Measurements from ENCODE around the gene RHNO1.

RHNO1 gene

DNA sequence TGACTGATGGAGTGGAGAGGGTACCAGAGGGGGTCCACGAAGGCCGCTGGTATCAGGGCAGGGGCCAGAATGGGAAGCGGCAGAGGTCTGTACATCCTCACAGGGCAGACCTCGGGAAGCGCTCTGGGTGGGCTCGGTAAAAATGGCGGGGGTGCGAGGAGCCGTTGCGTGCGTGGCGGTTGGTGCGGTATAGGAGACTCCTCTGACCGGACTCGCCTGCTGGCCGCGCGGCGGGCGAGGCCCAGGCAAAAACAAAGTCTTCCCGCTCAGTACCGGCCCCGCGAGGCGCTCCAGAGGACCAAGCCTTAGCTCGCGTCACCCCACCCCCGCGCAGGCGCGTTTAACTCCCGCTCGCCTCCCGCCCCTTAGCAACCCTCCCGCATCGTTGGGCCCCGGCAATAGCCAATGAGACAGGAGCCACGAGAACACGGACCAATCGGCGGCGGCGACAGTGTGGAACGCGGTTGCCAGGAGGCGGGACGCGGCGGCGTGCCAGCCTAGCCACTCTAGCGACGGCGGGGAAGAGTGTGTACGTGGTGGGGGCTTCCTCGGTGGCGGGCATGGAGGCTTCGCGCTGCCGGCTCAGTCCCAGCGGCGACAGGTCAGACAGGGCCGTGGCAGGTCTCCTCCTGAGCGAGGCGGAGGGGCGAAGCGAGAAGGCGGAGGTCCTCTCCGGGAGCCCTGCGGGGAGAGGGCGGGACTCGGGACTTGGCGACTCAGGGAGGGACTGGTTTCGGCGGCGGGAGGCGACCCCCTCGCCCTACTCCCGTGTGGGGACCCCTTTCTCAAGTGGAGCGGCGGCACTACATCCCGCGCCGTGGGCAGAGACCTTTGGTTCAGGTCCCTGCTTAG is 13.6 kb downstream of the RHNO1 start, which contains the start of gene TULP3:
TULP3 (plus strand) TSS at position 504 of the 852 bp plus-strand sequence; CDS start at position 561, 57 bp downstream.
- H3K9me3 ChIP-seq (ENCODE audit: control insufficient read depth, low read depth, low read length) = no peaks in the 10 kb centered on the region
- no peaks in the 10 kb centered on the region for H3K4me1 ChIP-seq (ENCODE audit: control insufficient read depth, low read depth, low read length)
- peak within 1 kb of the TSS; percentile 89 for H3K4me3 ChIP-seq (ENCODE audit: low read length)
- peak within 1 kb of the TSS; percentile 78 for H3K9ac ChIP-seq (ENCODE audit: low read length)
- H3K27me3 ChIP-seq (ENCODE audit: control insufficient read depth, insufficient read depth, low read length) = no peaks in the 10 kb centered on the region
- H3K27ac ChIP-seq (ENCODE audit: low read length) = peak within 1 kb of the TSS; percentile 55
- H3K36me3 ChIP-seq (ENCODE audit: control insufficient read depth, low read depth, low read length) = peaks cover 20% of the 10 kb centered on the region

GRCh38 chr12:2891240-2892053 is 14.4 kb downstream of the RHNO1 start:
- Histone ChIP-seq H3K9me3 (ENCODE audit: control insufficient read depth, low read depth, low read length) (no peaks in the 10 kb centered on the region), H3K27me3 (ENCODE audit: control insufficient read depth, insufficient read depth, low read length) (no peaks in the 10 kb centered on the region), H3K27ac (ENCODE audit: low read length) (no peak overlapping the region), H3K36me3 (ENCODE audit: control insufficient read depth, low read depth, low read length) (peaks cover 15% of the 10 kb centered on the region), H3K9ac (ENCODE audit: low read length) (peak overlapping the region; percentile 48), H3K4me3 (ENCODE audit: low read length) (peak overlapping the region; percentile 89), H3K4me1 (ENCODE audit: control insufficient read depth, low read depth, low read length) (no peaks in the 10 kb centered on the region)

DNA sequence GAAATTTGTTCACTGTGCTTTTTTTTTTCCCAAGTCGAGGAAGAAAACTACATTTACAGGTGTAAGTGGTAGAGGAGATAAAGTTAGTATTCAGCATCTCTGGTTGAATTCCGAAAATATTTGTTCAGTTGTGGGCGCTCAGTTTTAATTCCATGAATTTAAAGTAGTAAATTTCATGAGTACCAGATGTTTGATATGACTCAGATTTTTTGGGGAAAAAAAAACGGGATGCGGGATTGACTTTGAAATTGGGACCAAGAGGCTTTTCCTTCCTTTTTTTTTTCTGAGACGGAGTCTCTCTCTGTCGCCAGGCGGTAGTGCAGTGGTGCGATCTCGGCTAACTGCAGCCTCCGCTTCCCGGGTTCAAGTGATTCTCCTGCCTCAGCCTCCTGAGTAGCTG is 15.2 kb downstream of the RHNO1 start:
- Histone ChIP-seq H3K27me3 (ENCODE audit: control insufficient read depth, insufficient read depth, low read length) (no peaks in the 10 kb centered on the region), H3K27ac (ENCODE audit: low read length) (no peak overlapping the region)

GRCh38 chr12:2893007-2893406 is 16.0 kb downstream of the RHNO1 start:
- Histone ChIP-seq H3K9me3 (ENCODE audit: control insufficient read depth, low read depth, low read length) (no peaks in the 10 kb centered on the region), H3K4me3 (ENCODE audit: low read length) (no peak overlapping the region), H3K9ac (ENCODE audit: low read length) (no peak overlapping the region), H3K4me1 (ENCODE audit: control insufficient read depth, low read depth, low read length) (no peaks in the 10 kb centered on the region), H3K27me3 (ENCODE audit: control insufficient read depth, insufficient read depth, low read length) (no peaks in the 10 kb centered on the region), H3K27ac (ENCODE audit: low read length) (no peak overlapping the region), H3K36me3 (ENCODE audit: control insufficient read depth, low read depth, low read length) (peaks cover 11% of the 10 kb centered on the region)

More for the DNA sequence above, 15.2 kb downstream of the RHNO1 start:
- Histone ChIP-seq H3K9ac (ENCODE audit: low read length) (no peak overlapping the region), H3K36me3 (ENCODE audit: control insufficient read depth, low read depth, low read length) (peaks cover 11% of the 10 kb centered on the region), H3K4me3 (ENCODE audit: low read length) (peak overlapping the region; percentile 89), H3K4me1 (ENCODE audit: control insufficient read depth, low read depth, low read length) (no peaks in the 10 kb centered on the region), H3K9me3 (ENCODE audit: control insufficient read depth, low read depth, low read length) (no peaks in the 10 kb centered on the region)

DNA sequence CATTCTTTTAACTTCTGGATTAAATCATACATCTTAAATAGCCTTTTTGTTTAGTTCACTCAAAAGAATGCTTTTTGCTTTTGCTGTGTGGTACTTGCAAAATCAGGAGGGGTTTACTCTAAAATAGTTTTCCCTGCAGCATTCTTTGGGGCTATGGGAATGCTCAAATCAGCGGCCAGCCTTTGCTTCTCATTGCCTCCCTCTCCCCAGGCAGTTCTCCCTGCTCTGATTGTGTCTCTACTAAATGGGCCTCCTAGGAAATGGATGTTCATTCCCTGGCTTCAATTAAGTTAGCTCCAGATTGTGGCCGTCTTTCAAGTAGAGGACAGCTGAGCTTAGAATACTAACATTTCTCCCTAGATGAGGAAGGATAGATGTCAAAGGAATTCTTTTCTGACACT is 18.0 kb downstream of the RHNO1 start:
- H3K4me1 ChIP-seq (ENCODE audit: control insufficient read depth, low read depth, low read length) = no peaks in the 10 kb centered on the region
- H3K27ac ChIP-seq (ENCODE audit: low read length) = no peak overlapping the region
- H3K9me3 ChIP-seq (ENCODE audit: control insufficient read depth, low read depth, low read length) = no peaks in the 10 kb centered on the region
- H3K36me3 ChIP-seq (ENCODE audit: control insufficient read depth, low read depth, low read length) = no peaks in the 10 kb centered on the region
- no peak overlapping the region for H3K9ac ChIP-seq (ENCODE audit: low read length)
- no peaks in the 10 kb centered on the region for H3K27me3 ChIP-seq (ENCODE audit: control insufficient read depth, insufficient read depth, low read length)
- H3K4me3 ChIP-seq (ENCODE audit: low read length) = no peak overlapping the region

DNA sequence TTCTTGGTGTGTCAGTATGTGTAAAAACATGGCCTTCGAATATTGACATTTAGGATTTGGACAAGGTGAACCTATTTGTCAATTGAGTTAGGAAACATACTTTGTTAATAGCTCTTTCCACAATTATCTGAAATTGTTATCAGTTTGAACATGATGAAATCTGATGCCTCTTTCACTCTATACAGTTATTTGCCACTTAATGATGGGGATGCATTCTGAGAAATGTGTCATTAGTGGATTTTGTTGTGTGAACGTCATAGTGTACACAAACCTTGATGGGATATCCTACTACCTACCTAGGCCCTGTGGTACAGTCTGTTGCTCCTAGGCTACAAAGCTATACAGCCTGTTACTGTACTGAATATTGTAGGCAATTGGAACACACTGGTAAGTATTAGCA is 18.5 kb downstream of the RHNO1 start:
- Histone ChIP-seq H3K9ac (ENCODE audit: low read length) (no peak overlapping the region), H3K9me3 (ENCODE audit: control insufficient read depth, low read depth, low read length) (no peaks in the 10 kb centered on the region), H3K27me3 (ENCODE audit: control insufficient read depth, insufficient read depth, low read length) (no peaks in the 10 kb centered on the region), H3K4me1 (ENCODE audit: control insufficient read depth, low read depth, low read length) (no peaks in the 10 kb centered on the region), H3K36me3 (ENCODE audit: control insufficient read depth, low read depth, low read length) (no peaks in the 10 kb centered on the region), H3K27ac (ENCODE audit: low read length) (no peak overlapping the region), H3K4me3 (ENCODE audit: low read length) (no peak overlapping the region)

GRCh38 chr12:2897418-2897817 is 20.4 kb downstream of the RHNO1 start:
- H3K27me3 ChIP-seq (ENCODE audit: control insufficient read depth, insufficient read depth, low read length) = no peaks in the 10 kb centered on the region
- H3K4me3 ChIP-seq (ENCODE audit: low read length) = no peak overlapping the region
- no peaks in the 10 kb centered on the region for H3K9me3 ChIP-seq (ENCODE audit: control insufficient read depth, low read depth, low read length)
- no peaks in the 10 kb centered on the region for H3K36me3 ChIP-seq (ENCODE audit: control insufficient read depth, low read depth, low read length)
- H3K9ac ChIP-seq (ENCODE audit: low read length) = no peak overlapping the region
- H3K27ac ChIP-seq (ENCODE audit: low read length) = no peak overlapping the region
- no peaks in the 10 kb centered on the region for H3K4me1 ChIP-seq (ENCODE audit: control insufficient read depth, low read depth, low read length)

DNA sequence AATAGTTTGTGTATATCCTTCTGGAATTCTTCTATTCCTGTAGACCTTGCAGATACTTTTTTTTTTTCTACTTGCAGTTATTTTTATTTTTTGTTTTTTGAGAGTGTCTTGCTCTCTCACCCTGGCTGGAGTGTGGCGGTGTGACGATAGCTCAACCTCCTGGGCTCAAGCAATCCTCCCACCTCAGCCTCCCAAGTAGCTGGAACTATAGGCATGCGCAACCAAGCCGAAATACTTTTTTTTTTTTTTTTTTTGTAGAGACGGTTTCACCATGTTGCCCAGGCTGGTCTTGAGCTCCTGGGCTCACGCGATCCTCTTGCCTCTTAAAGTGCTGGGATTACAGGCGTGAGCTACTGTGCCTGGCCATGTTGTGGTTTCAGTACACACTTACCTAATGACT is 23.6 kb downstream of the RHNO1 start:
- Histone ChIP-seq H3K9ac (ENCODE audit: low read length) (no peak overlapping the region), H3K4me1 (ENCODE audit: control insufficient read depth, low read depth, low read length) (no peaks in the 10 kb centered on the region), H3K27ac (ENCODE audit: low read length) (no peak overlapping the region), H3K9me3 (ENCODE audit: control insufficient read depth, low read depth, low read length) (no peaks in the 10 kb centered on the region), H3K36me3 (ENCODE audit: control insufficient read depth, low read depth, low read length) (no peaks in the 10 kb centered on the region), H3K4me3 (ENCODE audit: low read length) (no peak overlapping the region), H3K27me3 (ENCODE audit: control insufficient read depth, insufficient read depth, low read length) (no peaks in the 10 kb centered on the region)

- no peaks in the 10 kb centered on the region for H3K4me1 ChIP-seq (ENCODE audit: control insufficient read depth, low read depth, low read length)
- H3K27me3 ChIP-seq (ENCODE audit: control insufficient read depth, insufficient read depth, low read length) = no peaks in the 10 kb centered on the region
- H3K9ac ChIP-seq (ENCODE audit: low read length) = no peak overlapping the region
- no peaks in the 10 kb centered on the region for H3K36me3 ChIP-seq (ENCODE audit: control insufficient read depth, low read depth, low read length)
- no peak overlapping the region for H3K27ac ChIP-seq (ENCODE audit: low read length)
- H3K9me3 ChIP-seq (ENCODE audit: control insufficient read depth, low read depth, low read length) = no peaks in the 10 kb centered on the region
- no peak overlapping the region for H3K4me3 ChIP-seq (ENCODE audit: low read length)
Measured at GRCh38 chr12:2902272-2902880, 25.4 kb downstream of the RHNO1 start.

DNA sequence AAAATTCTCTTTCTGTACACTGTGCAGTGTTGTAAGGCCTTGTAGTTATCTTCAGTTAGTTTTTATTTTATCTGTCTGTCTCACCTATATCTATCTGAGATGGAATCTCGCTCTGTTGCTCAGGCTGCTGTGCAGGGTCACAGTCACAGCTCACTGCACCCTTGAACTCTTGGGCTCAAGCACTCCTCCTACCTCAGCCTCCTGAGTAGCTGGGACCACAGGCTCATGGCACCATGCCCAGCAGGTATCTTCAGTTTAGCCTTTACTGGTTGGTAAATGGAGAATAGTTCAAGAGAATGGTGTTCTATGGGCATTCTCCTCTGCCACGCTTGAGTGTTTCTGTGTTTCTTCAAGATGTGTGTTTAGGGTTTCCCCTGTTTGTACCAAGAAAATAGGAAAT is 27.2 kb downstream of the RHNO1 start:
- H3K4me3 ChIP-seq (ENCODE audit: low read length) = no peak overlapping the region
- H3K9ac ChIP-seq (ENCODE audit: low read length) = no peak overlapping the region
- H3K36me3 ChIP-seq (ENCODE audit: control insufficient read depth, low read depth, low read length) = no peaks in the 10 kb centered on the region
- H3K9me3 ChIP-seq (ENCODE audit: control insufficient read depth, low read depth, low read length) = no peaks in the 10 kb centered on the region
- H3K4me1 ChIP-seq (ENCODE audit: control insufficient read depth, low read depth, low read length) = peaks cover 1% of the 10 kb centered on the region
- no peaks in the 10 kb centered on the region for H3K27me3 ChIP-seq (ENCODE audit: control insufficient read depth, insufficient read depth, low read length)
- no peak overlapping the region for H3K27ac ChIP-seq (ENCODE audit: low read length)

DNA sequence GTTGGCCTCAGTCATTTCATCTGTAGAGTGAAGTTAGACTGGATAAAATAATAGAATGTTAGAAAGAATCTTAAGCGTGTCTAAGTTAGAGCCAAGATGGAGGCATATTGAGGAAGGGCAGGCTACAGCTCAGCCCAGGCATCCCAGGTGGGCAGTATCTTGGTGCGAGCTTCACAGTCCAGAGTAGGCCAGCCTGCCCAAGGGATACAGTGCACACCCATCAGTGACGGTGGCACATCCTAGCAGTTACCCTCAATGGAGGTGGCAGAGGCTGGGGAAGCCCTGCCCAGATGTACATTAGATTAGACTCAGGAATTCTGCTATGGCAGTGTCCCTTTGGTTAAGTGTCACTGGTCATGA is 35.2 kb downstream of the RHNO1 start:
- Histone ChIP-seq H3K9me3 (ENCODE audit: control insufficient read depth, low read depth, low read length) (no peaks in the 10 kb centered on the region), H3K4me1 (ENCODE audit: control insufficient read depth, low read depth, low read length) (peaks cover 12% of the 10 kb centered on the region), H3K4me3 (ENCODE audit: low read length) (no peak overlapping the region), H3K9ac (ENCODE audit: low read length) (no peak overlapping the region), H3K36me3 (ENCODE audit: control insufficient read depth, low read depth, low read length) (no peaks in the 10 kb centered on the region), H3K27me3 (ENCODE audit: control insufficient read depth, insufficient read depth, low read length) (no peaks in the 10 kb centered on the region), H3K27ac (ENCODE audit: low read length) (peak overlapping the region; percentile 71)
